GM10266 (cell line): Measurements from ENCODE around the gene MFSD1.
"Not testable (repeated sequence)": the region's sequence is repeated elsewhere in the genome, so short reads cannot be mapped to it uniquely, and the experiment has no call there.

Source experiments
- DNase-seq: peaks from one replicate; pipeline ENCODE4 v3.0.0; 2012; ENCODE audit errors: extremely low spot score
- TF ChIP-seq, protein P1 (sequence below): IDR thresholded peaks from 2 replicates; pipeline ENCODE4 v1.5.1; 2012; ENCODE audit warnings: mild to moderate bottlenecking, low read depth; ENCODE audit not compliant: control insufficient read depth, insufficient read depth; ENCODE audit errors: missing control alignments

Gene MFSD1

GRCh38 chr3:158788446-158788845 lies 13.4 kb upstream of the MFSD1 start:
- TF ChIP-seq, protein P1, sequence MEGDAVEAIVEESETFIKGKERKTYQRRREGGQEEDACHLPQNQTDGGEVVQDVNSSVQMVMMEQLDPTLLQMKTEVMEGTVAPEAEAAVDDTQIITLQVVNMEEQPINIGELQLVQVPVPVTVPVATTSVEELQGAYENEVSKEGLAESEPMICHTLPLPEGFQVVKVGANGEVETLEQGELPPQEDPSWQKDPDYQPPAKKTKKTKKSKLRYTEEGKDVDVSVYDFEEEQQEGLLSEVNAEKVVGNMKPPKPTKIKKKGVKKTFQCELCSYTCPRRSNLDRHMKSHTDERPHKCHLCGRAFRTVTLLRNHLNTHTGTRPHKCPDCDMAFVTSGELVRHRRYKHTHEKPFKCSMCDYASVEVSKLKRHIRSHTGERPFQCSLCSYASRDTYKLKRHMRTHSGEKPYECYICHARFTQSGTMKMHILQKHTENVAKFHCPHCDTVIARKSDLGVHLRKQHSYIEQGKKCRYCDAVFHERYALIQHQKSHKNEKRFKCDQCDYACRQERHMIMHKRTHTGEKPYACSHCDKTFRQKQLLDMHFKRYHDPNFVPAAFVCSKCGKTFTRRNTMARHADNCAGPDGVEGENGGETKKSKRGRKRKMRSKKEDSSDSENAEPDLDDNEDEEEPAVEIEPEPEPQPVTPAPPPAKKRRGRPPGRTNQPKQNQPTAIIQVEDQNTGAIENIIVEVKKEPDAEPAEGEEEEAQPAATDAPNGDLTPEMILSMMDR: no peak
- no peak for DNase-seq

GRCh38 chr3:158789592-158789991 lies 12.3 kb upstream of the MFSD1 start:
- TF ChIP-seq, protein P1: peak; percentile 45
- DNase-seq: no peak

- TF ChIP-seq, protein P1: peak; percentile 87
- DNase-seq: peak; percentile 58
These were observed 10.8 kb upstream of the MFSD1 start for GRCh38 chr3:158790901-158791589.

DNA sequence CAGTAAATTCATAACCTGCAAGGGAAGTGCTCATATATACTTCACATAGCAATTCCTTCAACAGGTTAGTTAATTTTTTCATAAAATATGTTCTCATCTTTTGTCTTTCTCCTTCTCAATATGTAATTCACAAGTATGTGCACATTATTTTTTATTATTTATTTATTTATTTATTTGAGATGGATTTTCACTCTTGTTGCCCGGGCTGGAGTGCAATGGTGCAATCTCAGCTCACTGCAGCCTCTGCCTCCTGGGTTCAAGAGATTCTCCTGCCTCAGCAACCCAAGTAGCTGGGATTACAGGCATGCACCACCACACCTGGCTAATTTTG lies 10.3 kb upstream of the MFSD1 start:
- not testable (repeated sequence) for DNase-seq

DNA sequence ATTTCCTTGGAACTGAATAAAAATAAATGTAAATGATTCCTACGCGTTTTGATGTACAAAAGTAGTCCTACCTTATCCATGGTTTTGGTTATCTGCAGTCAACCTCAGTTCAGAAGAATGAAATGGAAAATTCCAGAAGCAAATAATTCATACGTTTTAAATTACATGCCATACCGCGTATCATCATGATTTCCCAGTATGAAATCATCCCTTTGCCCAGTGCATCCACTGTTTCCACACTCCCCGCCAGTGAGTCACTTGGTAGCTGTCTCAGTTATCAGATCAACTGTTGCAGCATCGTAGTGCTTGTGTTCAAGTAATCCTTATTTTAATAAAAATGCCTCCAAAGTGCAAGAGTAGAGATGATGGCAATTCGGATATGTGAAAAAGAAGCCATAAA lies 9.1 kb upstream of the MFSD1 start:
- TF ChIP-seq, protein P1: no peak
- no peak for DNase-seq

DNA sequence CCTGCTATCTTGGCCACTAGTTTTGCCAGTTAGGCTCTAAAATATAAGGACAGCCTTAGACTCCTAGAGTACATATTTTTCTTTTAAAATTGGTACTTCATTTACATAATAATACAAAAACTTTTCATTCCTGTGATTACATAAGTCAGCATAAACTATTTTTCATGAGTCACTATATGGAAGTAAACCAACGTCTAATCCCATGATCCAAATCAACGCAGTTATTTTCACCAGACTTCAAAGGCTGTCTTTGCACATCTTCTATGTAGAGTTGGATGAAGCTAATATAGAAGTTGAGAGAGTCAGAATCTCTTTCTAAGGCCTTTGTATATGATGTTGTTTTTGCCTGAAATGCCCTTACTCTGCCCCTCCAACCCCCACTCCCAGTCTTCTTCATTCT lies 7.6 kb upstream of the MFSD1 start:
- TF ChIP-seq, protein P1: no peak
- DNase-seq: no peak

- DNase-seq: no peak
- TF ChIP-seq, protein P1: peak; percentile 54
These were observed 6.8 kb upstream of the MFSD1 start for GRCh38 chr3:158794936-158795518.
